ENCODE measurements around the gene MEIS2. TPM values are rescaled to one million over a fixed set of nuclear protein-coding genes. Genes with fewer than 3 reads are reported as not detected.
A peak's percentile ranks its signal among the peaks of the same experiment; 100 is the strongest.

MEIS2 gene
- polyA plus RNA-seq, 1 donor from 2014 or later, result 825 TPM

GRCh38 chr15:37134699-37135131 is 34.4 kb upstream of the MEIS2 start:
- Histone ChIP-seq H3F3A (ENCODE audit: insufficient read depth, low read length, poor library complexity, severe bottlenecking) (no peaks in the 10 kb centered on the region), H3K79me2 (replicated peaks; ENCODE audit: insufficient read depth, low read length) (no peaks in the 10 kb centered on the region), H3K9ac (ENCODE audit: low read length) (no peak overlapping the region), H4K20me1 (ENCODE audit: insufficient read depth) (no peaks in the 10 kb centered on the region), H3K4me2 (ENCODE audit: low read length) (no peak overlapping the region), H3K9me2 (ENCODE audit: insufficient read depth, low read length) (no peaks in the 10 kb centered on the region), H3K27me3 (ENCODE audit: insufficient read depth, low read depth, low read length) (no peaks in the 10 kb centered on the region), H3K4me3 (ENCODE audit: low read length) (no peak overlapping the region), H3K9me3 (ENCODE audit: low read length) (no peaks in the 10 kb centered on the region), H3K27ac (ENCODE audit: low read length) (no peak overlapping the region), H3K36me3 (ENCODE audit: insufficient read depth, low read length) (no peaks in the 10 kb centered on the region), H2AFZ (ENCODE audit: low read depth, low read length) (no peak overlapping the region)
- TF ChIP-seq, protein P1, sequence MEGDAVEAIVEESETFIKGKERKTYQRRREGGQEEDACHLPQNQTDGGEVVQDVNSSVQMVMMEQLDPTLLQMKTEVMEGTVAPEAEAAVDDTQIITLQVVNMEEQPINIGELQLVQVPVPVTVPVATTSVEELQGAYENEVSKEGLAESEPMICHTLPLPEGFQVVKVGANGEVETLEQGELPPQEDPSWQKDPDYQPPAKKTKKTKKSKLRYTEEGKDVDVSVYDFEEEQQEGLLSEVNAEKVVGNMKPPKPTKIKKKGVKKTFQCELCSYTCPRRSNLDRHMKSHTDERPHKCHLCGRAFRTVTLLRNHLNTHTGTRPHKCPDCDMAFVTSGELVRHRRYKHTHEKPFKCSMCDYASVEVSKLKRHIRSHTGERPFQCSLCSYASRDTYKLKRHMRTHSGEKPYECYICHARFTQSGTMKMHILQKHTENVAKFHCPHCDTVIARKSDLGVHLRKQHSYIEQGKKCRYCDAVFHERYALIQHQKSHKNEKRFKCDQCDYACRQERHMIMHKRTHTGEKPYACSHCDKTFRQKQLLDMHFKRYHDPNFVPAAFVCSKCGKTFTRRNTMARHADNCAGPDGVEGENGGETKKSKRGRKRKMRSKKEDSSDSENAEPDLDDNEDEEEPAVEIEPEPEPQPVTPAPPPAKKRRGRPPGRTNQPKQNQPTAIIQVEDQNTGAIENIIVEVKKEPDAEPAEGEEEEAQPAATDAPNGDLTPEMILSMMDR (IDR thresholded peaks at IDR 0.05; ENCODE audit: poor library complexity, severe bottlenecking), result peak; percentile 36
- no peak for TF ChIP-seq EP300 (conservative IDR thresholded peaks at IDR 0.05; ENCODE audit: poor library complexity, severe bottlenecking)

DNA sequence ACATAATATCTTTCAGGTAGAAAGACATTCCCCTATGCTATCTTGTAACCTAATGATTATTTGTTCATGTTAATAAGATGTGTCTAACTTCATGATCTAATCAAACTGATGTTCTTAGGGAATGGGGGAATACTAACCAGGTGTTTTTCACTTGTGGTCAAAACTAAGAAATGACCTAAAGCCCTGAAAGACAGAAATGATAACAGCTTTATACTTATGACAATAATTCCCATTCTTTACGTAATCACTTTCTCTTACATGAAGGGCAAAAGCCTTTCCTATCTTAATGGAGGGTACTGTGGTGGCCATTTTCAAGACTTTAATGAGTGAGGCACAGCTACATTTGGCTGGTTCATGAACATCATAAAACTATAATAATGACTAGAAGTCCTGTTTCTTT is 33.9 kb upstream of the MEIS2 start:
- Histone ChIP-seq H3K9ac (ENCODE audit: low read length) (no peak overlapping the region), H3K9me3 (ENCODE audit: low read length) (no peaks in the 10 kb centered on the region), H3K36me3 (ENCODE audit: insufficient read depth, low read length) (no peaks in the 10 kb centered on the region), H4K20me1 (ENCODE audit: insufficient read depth) (no peaks in the 10 kb centered on the region), H3K27me3 (ENCODE audit: insufficient read depth, low read depth, low read length) (no peaks in the 10 kb centered on the region), H3K4me2 (ENCODE audit: low read length) (no peak overlapping the region), H3K9me2 (ENCODE audit: insufficient read depth, low read length) (no peaks in the 10 kb centered on the region), H3K79me2 (replicated peaks; ENCODE audit: insufficient read depth, low read length) (no peaks in the 10 kb centered on the region), H3K4me3 (ENCODE audit: low read length) (no peak overlapping the region), H3K27ac (ENCODE audit: low read length) (no peak overlapping the region), H2AFZ (ENCODE audit: low read depth, low read length) (no peak overlapping the region), H3F3A (ENCODE audit: insufficient read depth, low read length, poor library complexity, severe bottlenecking) (no peaks in the 10 kb centered on the region)
- TF ChIP-seq EZH2 (IDR thresholded peaks at IDR 0.05; ENCODE audit: borderline replicate concordance, insufficient read depth, low read length, poor library complexity, severe bottlenecking) (no peak), REST (IDR thresholded peaks at IDR 0.05; ENCODE audit: borderline replicate concordance) (no peak), POLR2AphosphoS5 (IDR thresholded peaks at IDR 0.05) (no peak), MXI1 (conservative IDR thresholded peaks at IDR 0.05; ENCODE audit: poor library complexity, severe bottlenecking) (no peak), SMC3 (conservative IDR thresholded peaks at IDR 0.05; ENCODE audit: poor library complexity) (no peak), EP300 (conservative IDR thresholded peaks at IDR 0.05; ENCODE audit: poor library complexity, severe bottlenecking) (no peak), RAD21 (conservative IDR thresholded peaks at IDR 0.05) (no peak), TAF1 (IDR thresholded peaks at IDR 0.05; ENCODE audit: low read depth) (no peak)
- TF ChIP-seq, protein P1 (IDR thresholded peaks at IDR 0.05; ENCODE audit: poor library complexity, severe bottlenecking), result no peak
